Naive thymus-derived CD4-positive, alpha-beta T cell (primary cell): ENCODE results near the gene CLDND1. TPM values are rescaled to one million over a fixed set of nuclear protein-coding genes. Genes with fewer than 3 reads are reported as not detected.
A peak's percentile ranks its signal among the peaks of the same experiment; 100 is the strongest.

ENCODE experiments used
- ATAC-seq: fragments of 150-1000 bp; cut with Tn5 transposase; 2 replicates; pipeline ENCODE4 v1.10.0; 2021; ENCODE audit warnings: mild to moderate bottlenecking, moderate library complexity
- CTCF ChIA-PET: fragments of 350-600 bp; sonication (Branson Sonifier 250); formaldehyde crosslinking; loops from one replicate; lab custom pipeline; 2021; ENCODE audit warnings: antibody characterized with exemption; lab: Charles Lee
- POLR2A ChIA-PET: fragments of 350-600 bp; sonication (Branson Sonifier 250); formaldehyde crosslinking; loops from one replicate; lab custom pipeline; 2021; ENCODE audit warnings: antibody characterized with exemption, inconsistent platforms; lab: Charles Lee
- DNase-seq, 9 donors: peaks; one replicate each; pipeline versions ENCODE4 v3.0.0 to v3.0.0-alpha.2; 2020 to 2022; ENCODE audit warnings: mixed read lengths in 1 of 9
- H3K27ac ChIP-seq: one replicate; pipeline ENCODE4 v1.7.0; 2013; ENCODE audit warnings: mild to moderate bottlenecking, low read depth, low read length, moderate library complexity
- H3K27me3 ChIP-seq, 2 donors: one replicate each; pipeline ENCODE4 v1.7.0; 2013; ENCODE audit warnings: low read length in 2 of 2, mild to moderate bottlenecking in 2 of 2, moderate library complexity in 2 of 2; ENCODE audit not compliant: control insufficient read depth in 2 of 2, insufficient read depth in 2 of 2
- H3K36me3 ChIP-seq, 3 experiments: 1 replicate in 2 of 3; 2 replicates in 1 of 3; pipeline ENCODE4 v1.7.0; 2013; ENCODE audit warnings: low read length in 3 of 3, mild to moderate bottlenecking in 3 of 3, moderate library complexity in 1 of 3; ENCODE audit not compliant: insufficient read depth in 3 of 3, control insufficient read depth in 2 of 3
- H3K4me1 ChIP-seq, 2 donors: one replicate each; pipeline ENCODE4 v1.7.0; 2013; ENCODE audit warnings: low read length in 2 of 2, mild to moderate bottlenecking in 2 of 2, moderate library complexity in 1 of 2; ENCODE audit not compliant: control insufficient read depth in 2 of 2, insufficient read depth in 2 of 2
- H3K4me3 ChIP-seq: 2 replicates; pipeline ENCODE4 v1.7.0; 2013; ENCODE audit warnings: mild to moderate bottlenecking, low read length
- H3K9me3 ChIP-seq, 3 experiments: 1 replicate in 2 of 3; 2 replicates in 1 of 3; pipeline ENCODE4 v1.7.0; 2013; ENCODE audit warnings: low read length in 3 of 3; ENCODE audit not compliant: control insufficient read depth in 2 of 3
- H3K27ac Mint-ChIP-seq, 9 donors: one replicate each; pipeline ENCODE4 v1.8.0; 2020 to 2022; ENCODE audit warnings: mixed read lengths in 9 of 9, mild to moderate bottlenecking in 8 of 9, moderate library complexity in 5 of 9, inconsistent platforms in 2 of 9
- H3K27me3 Mint-ChIP-seq, 5 donors: one replicate each; pipeline ENCODE4 v1.8.0; 2021 to 2022; ENCODE audit warnings: mixed read lengths in 5 of 5, mild to moderate bottlenecking in 1 of 5
- H3K36me3 Mint-ChIP-seq, 5 donors: one replicate each; pipeline ENCODE4 v1.8.0; 2020 to 2022; ENCODE audit warnings: mixed read lengths in 5 of 5, mild to moderate bottlenecking in 3 of 5, inconsistent platforms in 1 of 5
- H3K4me1 Mint-ChIP-seq, 7 donors: one replicate each; pipeline ENCODE4 v1.8.0; 2020 to 2022; ENCODE audit warnings: mixed read lengths in 7 of 7, mild to moderate bottlenecking in 3 of 7, inconsistent platforms in 1 of 7
- H3K4me3 Mint-ChIP-seq, 10 donors: one replicate each; pipeline ENCODE4 v1.8.0; 2020 to 2022; ENCODE audit warnings: mild to moderate bottlenecking in 10 of 10, mixed read lengths in 10 of 10, moderate library complexity in 6 of 10, inconsistent platforms in 2 of 10
- H3K9me3 Mint-ChIP-seq, 11 donors: one replicate each; pipeline ENCODE4 v1.8.0; 2020 to 2022; ENCODE audit warnings: mixed read lengths in 11 of 11, mild to moderate bottlenecking in 4 of 11, inconsistent platforms in 1 of 11, moderate library complexity in 1 of 11
- intact Hi-C, 2 donors: fragments of 100-400 bp; cut with micrococcal nuclease; formaldehyde crosslinking; loops; one replicate each; pipeline ENCODE4 v1.15.1; 2023
- polyA plus RNA-seq, 2 donors: library from polyadenylated mRNA; unstranded; fragments of 300-500 nt; fragmentation: Illumina TruSeq; gene quantifications; one replicate each; pipeline ENCODE4 v1.2.3, GENCODE V29; 2021
- total RNA-seq, 6 experiments: library from RNA in 5 of 6; stranded (reverse) in 5 of 6; gene quantifications; 1 replicate in 5 of 6; 2 replicates in 1 of 6; pipeline ENCODE4 v1.2.3 and lab custom pipeline; 2021 to 2026

CLDND1 gene
- total and polyA plus RNA-seq, 7 experiments from 2014 or later, result 40.6 to 478 (median 116) TPM

DNA sequence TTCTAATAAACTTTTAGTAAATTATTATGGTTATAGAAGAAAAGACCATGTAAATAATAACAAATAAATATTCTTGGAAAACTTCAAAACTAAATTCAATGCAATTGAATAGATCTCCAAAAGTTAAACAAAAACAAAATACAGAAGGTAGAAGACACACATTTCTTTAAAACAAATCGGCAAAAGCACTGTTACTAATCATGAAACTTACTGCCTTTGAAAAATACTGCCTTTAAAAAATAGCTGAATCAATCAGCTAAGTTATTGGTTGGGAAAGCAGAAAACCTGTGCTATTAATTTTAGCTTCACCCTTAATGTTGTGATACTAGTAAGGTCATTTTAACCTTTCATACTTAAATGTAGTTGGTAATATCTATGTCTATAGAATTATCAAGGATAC is 12.0 kb upstream of the CLDND1 start:
- Histone ChIP-seq H3K4me3 (no peak overlapping the region), H3K27me3 (no peaks in the 10 kb centered on the region), H3K36me3 (no peaks in the 10 kb centered on the region), H3K9me3 (no peaks in the 10 kb centered on the region), H3K4me1 (no peaks in the 10 kb centered on the region), H3K27ac (no peak overlapping the region)
- ChIA-PET CTCF (no interaction called here), POLR2A (no interaction called here)
- H3K9me3 Mint-ChIP-seq, result no peaks in the 10 kb centered on the region
- ATAC-seq (no peak), DNase-seq (no peak)
- peaks cover 0 to 2% (median 0%) of the 10 kb centered on the region in 5 donors for H3K27me3 Mint-ChIP-seq
- H3K4me3 Mint-ChIP-seq, result no peak overlapping the region
- H3K36me3 Mint-ChIP-seq, result peaks cover 0 to 33% (median 0%) of the 10 kb centered on the region in 5 donors
- intact Hi-C loops, result no loop called here
- peak overlapping the region in 1 of 9 donors; percentile 13 for H3K27ac Mint-ChIP-seq
- H3K4me1 Mint-ChIP-seq, result peaks cover 0 to 55% (median 0%) of the 10 kb centered on the region in 7 donors

DNA sequence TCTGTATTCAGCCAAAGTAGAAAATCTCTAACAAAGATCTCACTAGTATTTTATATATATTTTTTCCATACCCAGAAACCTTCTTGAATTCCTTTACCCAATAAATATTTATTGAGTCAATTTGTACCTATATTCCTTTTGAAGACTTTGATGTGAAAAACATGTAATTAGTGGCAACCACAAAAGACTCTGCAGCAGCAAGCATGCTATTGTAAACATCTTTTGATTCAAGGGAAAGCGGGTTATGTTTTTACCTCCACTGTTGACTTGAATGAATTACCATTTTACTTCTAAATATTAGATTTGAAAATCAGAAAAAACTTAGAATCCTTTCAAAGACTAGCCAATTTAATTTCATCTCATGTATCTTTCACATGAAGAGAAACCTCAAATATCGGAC is 11.5 kb upstream of the CLDND1 start:
- Mint-ChIP-seq H3K36me3 (peaks cover 0 to 34% (median 0%) of the 10 kb centered on the region in 5 donors), H3K4me1 (peaks cover 0 to 54% (median 0%) of the 10 kb centered on the region in 7 donors), H3K4me3 (peak overlapping the region in 1 of 10 donors; percentile 35), H3K27me3 (peaks cover 0 to 2% (median 0%) of the 10 kb centered on the region in 5 donors), H3K27ac (peak overlapping the region in 1 of 9 donors; percentile 42), H3K9me3 (no peaks in the 10 kb centered on the region)
- Histone ChIP-seq H3K4me1 (no peaks in the 10 kb centered on the region), H3K36me3 (no peaks in the 10 kb centered on the region), H3K27me3 (no peaks in the 10 kb centered on the region), H3K9me3 (no peaks in the 10 kb centered on the region), H3K27ac (no peak overlapping the region), H3K4me3 (no peak overlapping the region)
- ChIA-PET CTCF (no interaction called here), POLR2A (interaction anchor here (1.6 kb wide), 1 partner anchor 11 kb away, joined by 5 read pairs; the partner anchor contains the start of gene CLDND1)
- intact Hi-C loops, result no loop called here
- ATAC-seq (no peak), DNase-seq (no peak)

DNA sequence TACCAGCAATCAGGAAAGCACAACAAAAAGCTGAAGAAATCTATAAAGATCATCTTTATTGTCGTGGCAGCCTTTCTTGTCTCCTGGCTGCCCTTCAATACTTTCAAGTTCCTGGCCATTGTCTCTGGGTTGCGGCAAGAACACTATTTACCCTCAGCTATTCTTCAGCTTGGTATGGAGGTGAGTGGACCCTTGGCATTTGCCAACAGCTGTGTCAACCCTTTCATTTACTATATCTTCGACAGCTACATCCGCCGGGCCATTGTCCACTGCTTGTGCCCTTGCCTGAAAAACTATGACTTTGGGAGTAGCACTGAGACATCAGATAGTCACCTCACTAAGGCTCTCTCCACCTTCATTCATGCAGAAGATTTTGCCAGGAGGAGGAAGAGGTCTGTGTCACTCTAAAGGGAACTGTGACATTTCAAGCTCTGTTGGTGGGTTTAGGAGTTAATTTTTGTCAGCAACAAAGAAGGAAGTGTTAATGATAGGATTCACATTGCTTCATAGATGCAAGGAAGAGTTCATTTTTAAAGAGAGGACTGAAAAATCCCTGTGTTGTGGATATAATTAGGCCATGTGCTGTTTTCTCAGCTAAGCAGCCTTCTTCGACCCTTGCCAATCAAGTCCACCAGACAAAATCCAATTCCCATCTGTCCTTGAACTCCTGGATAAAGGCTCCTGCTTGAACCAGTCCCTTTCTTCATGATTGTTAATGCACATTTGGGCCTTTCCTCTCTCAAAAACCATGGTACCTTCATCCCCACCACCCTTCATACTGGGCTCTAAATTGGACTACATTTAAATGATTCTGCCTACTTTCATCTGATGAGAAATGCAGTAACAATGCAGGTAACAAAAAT is 10.2 kb upstream of the CLDND1 start:
- Histone ChIP-seq H3K27ac (no peak overlapping the region), H3K4me3 (no peak overlapping the region), H3K27me3 (no peaks in the 10 kb centered on the region), H3K9me3 (no peaks in the 10 kb centered on the region), H3K4me1 (no peaks in the 10 kb centered on the region), H3K36me3 (no peaks in the 10 kb centered on the region)
- Mint-ChIP-seq H3K36me3 (peaks cover 0 to 36% (median 0%) of the 10 kb centered on the region in 5 donors), H3K27me3 (peaks cover 0 to 2% (median 0%) of the 10 kb centered on the region in 5 donors), H3K9me3 (no peaks in the 10 kb centered on the region), H3K4me1 (peaks cover 0 to 52% (median 0%) of the 10 kb centered on the region in 7 donors), H3K4me3 (peak overlapping the region in 2 of 10 donors; percentile 2 to 69), H3K27ac (peak overlapping the region in 1 of 9 donors; percentile 82)
- DNase-seq, result no peak
- ChIA-PET CTCF (interaction anchor here (0.7 kb wide), 1 partner anchor 109 kb away, joined by 3 read pairs; no protein-coding TSS in a partner anchor), POLR2A (interaction anchor here (1.2 to 1.6 kb wide), 2 partner anchors 10 to 61 kb away, joined by 3 to 5 read pairs; partner anchors contain the start of genes CLDND1 and CPOX)
- ATAC-seq, result no peak
- intact Hi-C loops, result no loop called here

DNA sequence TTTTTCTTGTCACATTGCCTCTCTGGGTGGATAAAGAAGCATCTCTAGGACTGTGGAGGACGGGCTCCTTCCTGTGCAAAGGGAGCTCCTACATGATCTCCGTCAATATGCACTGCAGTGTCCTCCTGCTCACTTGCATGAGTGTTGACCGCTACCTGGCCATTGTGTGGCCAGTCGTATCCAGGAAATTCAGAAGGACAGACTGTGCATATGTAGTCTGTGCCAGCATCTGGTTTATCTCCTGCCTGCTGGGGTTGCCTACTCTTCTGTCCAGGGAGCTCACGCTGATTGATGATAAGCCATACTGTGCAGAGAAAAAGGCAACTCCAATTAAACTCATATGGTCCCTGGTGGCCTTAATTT is 9.6 kb upstream of the CLDND1 start:
- H3K27ac Mint-ChIP-seq, result peak overlapping the region in 1 of 9 donors; percentile 82
- ATAC-seq, result no peak
- no peaks in the 10 kb centered on the region for H3K9me3 ChIP-seq
- no peaks in the 10 kb centered on the region for H3K9me3 Mint-ChIP-seq
- peak overlapping the region in 2 of 10 donors; percentile 2 to 69 for H3K4me3 Mint-ChIP-seq
- DNase-seq, result no peak
- no peaks in the 10 kb centered on the region for H3K36me3 ChIP-seq
- H3K4me1 Mint-ChIP-seq, result peaks cover 0 to 55% (median 0%) of the 10 kb centered on the region in 7 donors
- CTCF ChIA-PET, result no interaction called here
- H3K36me3 Mint-ChIP-seq, result peaks cover 0 to 40% (median 0%) of the 10 kb centered on the region in 5 donors
- H3K4me1 ChIP-seq, result no peaks in the 10 kb centered on the region
- H3K27ac ChIP-seq, result no peak overlapping the region
- intact Hi-C loops, result no loop called here
- no peak overlapping the region for H3K4me3 ChIP-seq
- POLR2A ChIA-PET, result interaction anchor here (1.2 kb wide), 1 partner anchor 61 kb away, joined by 3 read pairs; the partner anchor contains the start of gene CPOX
- peaks cover 0 to 2% (median 0%) of the 10 kb centered on the region in 5 donors for H3K27me3 Mint-ChIP-seq
- no peaks in the 10 kb centered on the region for H3K27me3 ChIP-seq

DNA sequence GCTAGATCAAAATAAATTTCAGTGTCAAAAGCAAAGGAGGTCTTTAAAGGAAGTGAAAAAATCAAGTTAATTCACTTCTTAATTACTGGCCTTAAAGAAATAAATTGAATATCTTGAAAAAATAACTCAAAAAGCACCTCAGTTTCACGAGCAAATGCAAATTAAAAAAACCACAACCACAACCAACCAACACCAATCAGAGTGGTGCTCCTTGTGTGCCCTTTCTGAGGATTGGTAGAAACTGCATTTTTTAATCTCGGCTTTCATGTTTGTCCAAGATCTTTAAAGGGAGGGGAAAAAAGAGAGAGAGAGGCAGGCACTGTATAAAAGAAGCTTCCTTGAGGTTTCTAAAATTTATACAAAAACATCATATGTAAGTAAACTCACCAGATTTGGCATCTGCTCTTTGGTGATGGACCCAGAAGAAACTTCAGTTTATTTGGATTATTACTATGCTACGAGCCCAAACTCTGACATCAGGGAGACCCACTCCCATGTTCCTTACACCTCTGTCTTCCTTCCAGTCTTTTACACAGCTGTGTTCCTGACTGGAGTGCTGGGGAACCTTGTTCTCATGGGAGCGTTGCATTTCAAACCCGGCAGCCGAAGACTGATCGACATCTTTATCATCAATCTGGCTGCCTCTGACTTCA is 9.0 kb upstream of the CLDND1 start, which contains the start of gene GPR15:
TSS of gene GPR15 (plus strand) at position 357 of the 653 bp plus-strand sequence. CDS start at position 413, 56 bp downstream.
- Mint-ChIP-seq H3K27me3 (peaks cover 0 to 2% (median 0%) of the 10 kb centered on the region in 5 donors), H3K9me3 (no peaks in the 10 kb centered on the region), H3K4me1 (peaks cover 0 to 53% (median 0%) of the 10 kb centered on the region in 7 donors), H3K4me3 (peak within 1 kb of the TSS in 2 of 10 donors; percentile 2 to 69), H3K36me3 (peaks cover 0 to 42% (median 0%) of the 10 kb centered on the region in 5 donors), H3K27ac (peak within 1 kb of the TSS in 1 of 9 donors; percentile 82)
- Histone ChIP-seq H3K4me1 (no peaks in the 10 kb centered on the region), H3K27ac (no peak within 1 kb of the TSS), H3K9me3 (no peaks in the 10 kb centered on the region), H3K27me3 (no peaks in the 10 kb centered on the region), H3K4me3 (no peak within 1 kb of the TSS), H3K36me3 (no peaks in the 10 kb centered on the region)
- DNase-seq (no peak), ATAC-seq (peak; percentile 18)
- intact Hi-C loops, result loop anchor here in 1 of 2 donors (1.0 kb wide), 1 partner anchor 8 kb away; no protein-coding TSS in a partner anchor
- CTCF ChIA-PET, result no interaction called here
- POLR2A ChIA-PET, result no interaction called here

DNA sequence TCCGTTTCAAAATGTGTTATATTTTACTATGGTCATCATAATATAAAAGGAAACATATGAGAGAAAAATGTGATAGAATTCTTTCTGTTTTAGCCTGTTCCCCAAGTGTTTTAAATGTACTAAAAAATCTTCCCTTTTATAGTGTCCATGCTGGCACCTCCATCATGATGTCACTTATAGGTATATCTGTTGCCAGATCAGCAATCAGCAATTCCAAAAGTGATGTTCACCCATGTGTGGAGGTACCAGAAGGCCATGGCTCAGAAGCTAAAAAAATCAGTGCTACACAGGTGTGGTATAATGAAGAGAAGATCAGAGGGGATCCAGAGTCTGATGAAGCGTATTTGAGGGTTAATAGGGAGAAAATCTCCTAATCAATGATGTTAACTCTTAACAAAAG is 8.0 kb upstream of the CLDND1 start:
- no peaks in the 10 kb centered on the region for H3K27me3 ChIP-seq
- intact Hi-C loops, result loop anchor here in 1 of 2 donors (1.0 kb wide), 1 partner anchor 7 kb away; no protein-coding TSS in a partner anchor
- CTCF ChIA-PET, result interaction anchor here (0.5 kb wide), 1 partner anchor 27 kb away, joined by 3 read pairs; no protein-coding TSS in a partner anchor
- Mint-ChIP-seq H3K4me3 (peak overlapping the region in 1 of 10 donors; percentile 37), H3K4me1 (peaks cover 0 to 53% (median 0%) of the 10 kb centered on the region in 7 donors), H3K27me3 (peaks cover 0 to 2% (median 0%) of the 10 kb centered on the region in 5 donors), H3K36me3 (peaks cover 0 to 40% (median 0%) of the 10 kb centered on the region in 5 donors), H3K27ac (peak overlapping the region in 1 of 9 donors; percentile 31), H3K9me3 (no peaks in the 10 kb centered on the region)
- DNase-seq (no peak), ATAC-seq (no peak)
- H3K4me3 ChIP-seq, result no peak overlapping the region
- H3K27ac ChIP-seq, result no peak overlapping the region
- H3K4me1 ChIP-seq, result no peaks in the 10 kb centered on the region
- POLR2A ChIA-PET, result no interaction called here
- H3K9me3 ChIP-seq, result no peaks in the 10 kb centered on the region
- H3K36me3 ChIP-seq, result no peaks in the 10 kb centered on the region
